Smooth muscle cell of trachea (primary cell): ENCODE data around the gene CNPY2. TPM values are rescaled to one million over a fixed set of nuclear protein-coding genes. Genes with fewer than 3 reads are reported as not detected.

Source experiments
- total RNA-seq: library from RNA; depleted of rRNA; stranded (reverse); fragments of >200 nt; gene quantifications from 2 replicates; pipeline ENCODE4 v1.2.1, GENCODE V29; 2014

The CNPY2 gene
- 47.8 and 76.2 TPM in 2 replicates for total RNA-seq

GRCh38 chr12:56315622-56316473, at the start of gene CNPY2:
CNPY2 (minus strand) TSS chr12:56315988; CDS start chr12:56315217, 771 bp downstream.

DNA sequence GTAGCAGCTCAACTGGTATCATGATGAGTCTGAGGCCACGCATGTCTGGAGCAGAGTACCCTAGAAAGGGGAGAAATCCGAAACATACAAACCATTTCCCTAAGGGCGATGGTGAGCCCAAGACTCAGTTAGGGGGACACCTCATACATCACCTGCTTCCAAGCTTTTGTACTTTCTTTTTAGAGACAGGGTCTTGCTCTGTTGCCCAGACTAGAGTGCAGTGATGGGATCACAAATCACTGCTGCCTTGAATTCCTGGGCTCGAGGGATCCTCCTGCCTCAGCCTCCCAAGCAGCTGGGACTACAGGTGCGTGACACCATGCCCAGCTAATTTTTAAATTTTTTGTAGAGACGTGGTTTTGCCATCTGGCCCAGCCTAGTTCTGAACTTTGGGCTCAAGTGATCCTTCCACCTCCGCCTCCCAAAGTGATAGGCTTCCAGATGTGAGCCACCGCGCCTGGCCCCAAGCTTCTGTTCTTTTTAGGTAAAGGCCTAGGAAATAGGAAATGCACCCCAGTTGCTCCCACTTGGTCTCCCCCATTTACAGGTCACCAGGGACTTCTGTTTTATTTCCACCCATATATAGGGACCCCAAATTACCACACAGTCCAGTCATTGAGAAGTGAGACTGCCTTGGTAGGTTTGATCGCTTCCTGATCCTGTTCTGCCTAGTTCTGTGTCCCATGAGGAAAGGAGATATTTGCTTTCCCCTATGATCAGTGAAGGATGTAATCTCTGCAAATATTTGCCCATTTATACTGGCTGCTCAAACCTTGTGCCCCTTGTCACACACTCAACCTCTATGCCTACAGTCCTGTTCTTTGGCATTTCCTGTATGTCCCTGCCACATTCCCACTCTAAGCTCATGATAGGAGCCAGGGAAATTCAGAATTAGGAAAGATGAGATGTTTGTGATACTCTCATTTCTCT, 46.6 kb upstream of the CNPY2 start, which contains the start of gene APOF:
APOF (minus strand) TSS at position 728 of the 930 bp plus-strand sequence; CDS start at position 616, 112 bp downstream.

DNA sequence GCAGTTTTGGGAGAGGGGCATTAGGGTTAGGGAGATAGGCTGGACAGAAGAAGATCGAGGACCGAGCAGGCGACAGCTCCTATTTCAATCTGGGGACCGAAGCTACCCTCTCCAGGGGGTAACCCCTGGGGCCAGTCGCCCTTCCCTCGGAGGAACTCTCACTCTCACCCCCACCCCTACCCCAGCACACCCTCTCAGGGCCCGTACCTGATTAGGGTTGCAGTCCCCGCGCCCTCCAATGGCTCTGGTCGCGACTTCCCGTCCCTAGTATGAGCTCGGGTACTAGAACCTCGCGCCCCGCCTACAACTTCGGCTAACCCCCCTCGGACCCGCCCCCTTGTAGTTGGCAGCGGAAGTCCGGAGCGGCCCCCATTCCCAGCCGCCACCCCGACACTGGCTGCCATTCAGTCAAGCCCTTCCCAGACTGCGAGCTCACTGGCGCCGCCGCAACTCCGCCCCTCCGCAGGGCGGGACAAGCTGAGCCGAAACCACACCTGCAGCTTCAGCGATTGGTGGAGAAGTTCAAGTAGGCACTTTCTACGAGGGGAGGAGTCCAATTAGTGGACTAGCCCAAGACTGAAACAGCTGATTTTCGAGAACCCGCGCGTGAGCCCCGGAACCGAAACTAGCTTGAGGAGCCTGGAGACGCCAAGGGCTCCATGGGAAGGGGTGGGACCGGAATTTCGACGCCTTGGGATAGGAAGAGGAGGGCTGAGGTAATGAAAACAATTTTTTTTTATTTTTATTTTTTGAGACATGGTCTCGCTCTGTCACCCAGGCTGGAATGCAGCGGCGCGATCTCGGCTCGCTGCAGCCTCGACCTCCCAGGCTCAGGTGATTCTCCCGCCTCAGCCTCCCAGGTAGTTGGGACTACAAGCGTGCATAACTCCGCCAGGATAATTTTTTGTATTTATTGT, 44.3 kb upstream of the CNPY2 start, which contains the start of gene STAT2:
STAT2 (minus strand) TSS at position 257 of the 917 bp plus-strand sequence. CDS start 3,536 bp downstream, outside the sequence.

DNA sequence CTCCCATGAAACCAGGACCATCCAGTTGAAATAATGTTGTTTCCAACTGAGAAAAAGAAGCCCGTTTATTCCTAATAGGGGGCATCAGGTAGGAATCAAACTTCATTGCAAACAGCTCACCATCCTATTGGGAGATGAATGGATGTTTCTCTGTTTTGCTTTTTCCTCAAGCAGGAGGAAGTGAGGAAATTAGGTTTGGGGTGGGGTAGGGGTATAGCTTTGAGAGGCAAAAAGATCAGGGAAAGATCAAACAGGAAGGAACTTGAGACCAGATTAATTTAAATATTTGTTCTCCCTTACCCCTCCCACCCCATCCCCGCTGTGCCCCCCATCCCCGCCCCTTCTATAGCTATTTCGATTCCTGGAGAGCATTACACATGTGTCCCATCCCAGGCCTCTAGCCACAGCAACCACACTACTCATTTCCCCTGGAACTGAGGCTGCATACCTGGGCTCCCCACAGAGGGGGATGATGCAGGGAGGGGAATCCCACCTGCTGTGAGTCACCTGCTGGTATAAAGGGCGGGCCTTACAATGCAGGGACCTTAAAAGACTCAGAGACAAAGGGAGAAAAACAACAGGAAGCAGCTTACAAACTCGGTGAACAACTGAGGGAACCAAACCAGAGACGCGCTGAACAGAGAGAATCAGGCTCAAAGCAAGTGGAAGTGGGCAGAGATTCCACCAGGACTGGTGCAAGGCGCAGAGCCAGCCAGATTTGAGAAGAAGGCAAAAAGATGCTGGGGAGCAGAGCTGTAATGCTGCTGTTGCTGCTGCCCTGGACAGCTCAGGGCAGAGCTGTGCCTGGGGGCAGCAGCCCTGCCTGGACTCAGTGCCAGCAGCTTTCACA, 22.7 kb upstream of the CNPY2 start, which contains the start of gene IL23A:
IL23A (plus strand) TSS at position 577 of the 850 bp plus-strand sequence; CDS start at position 738, 161 bp downstream.

GRCh38 chr12:56333679-56334489, 18.1 kb upstream of the CNPY2 start, which contains the start of gene PAN2:
PAN2 (minus strand) TSS chr12:56334000; CDS start chr12:56333094, 906 bp downstream.

GRCh38 chr12:56299853-56300643, 15.7 kb downstream of the CNPY2 start, which contains the start of gene CS:
CS (minus strand) TSS chr12:56300330; CDS start chr12:56300201, 129 bp downstream.

GRCh38 chr12:56266693-56267442, 48.9 kb downstream of the CNPY2 start, which contains the start of gene COQ10A:
COQ10A (plus strand) TSS chr12:56266942; CDS start chr12:56267119, 177 bp downstream.

Other genes with a start within 250 kb of the CNPY2 start
- gene ERBB3, start 235.8 kb downstream of the CNPY2 start, total RNA-seq = 0.33 and 2.3 TPM in 2 replicates
- gene PA2G4, start 211.4 kb downstream of the CNPY2 start, total RNA-seq = 101 and 138 TPM in 2 replicates
- gene RPL41, start 199.4 kb downstream of the CNPY2 start, total RNA-seq = 1,465 and 2,446 TPM in 2 replicates
- gene ZC3H10, start 197.7 kb downstream of the CNPY2 start, total RNA-seq = 4.4 and 5.6 TPM in 2 replicates
- gene ESYT1, start 187.7 kb downstream of the CNPY2 start, total RNA-seq = 396 and 399 TPM in 2 replicates
- gene MYL6B, start 163.4 kb downstream of the CNPY2 start, total RNA-seq = 68.3 and 89.3 TPM in 2 replicates
- 1,139 and 2,051 TPM in 2 replicates for gene MYL6, start 157.6 kb downstream of the CNPY2 start, total RNA-seq
- gene SMARCC2, start 126.5 kb downstream of the CNPY2 start, total RNA-seq = 42.6 and 58.9 TPM in 2 replicates
- 82.5 and 144 TPM in 2 replicates for gene RNF41, start 94.1 kb downstream of the CNPY2 start, total RNA-seq
- 27.0 and 29.2 TPM in 2 replicates for gene NABP2, start 91.6 kb downstream of the CNPY2 start, total RNA-seq
- not detected in 2 replicates for gene SLC39A5, start 85.9 kb downstream of the CNPY2 start, total RNA-seq
- gene ANKRD52, start 57.6 kb downstream of the CNPY2 start, total RNA-seq = 14.0 and 15.9 TPM in 2 replicates
- gene COQ10A, start 49.0 kb downstream of the CNPY2 start, total RNA-seq = 8.6 and 11.9 TPM in 2 replicates
- gene CS, start 15.7 kb downstream of the CNPY2 start, total RNA-seq = 99.2 and 103 TPM in 2 replicates
- 21.5 and 30.3 TPM in 2 replicates for gene PAN2, start 18.0 kb upstream of the CNPY2 start, total RNA-seq
- gene IL23A, start 22.9 kb upstream of the CNPY2 start, total RNA-seq = 0.50 and 0.58 TPM in 2 replicates
- 291 and 409 TPM in 2 replicates for gene STAT2, start 44.1 kb upstream of the CNPY2 start, total RNA-seq
- gene APOF, start 46.9 kb upstream of the CNPY2 start, total RNA-seq = not detected in 2 replicates
- gene TIMELESS, start 133.4 kb upstream of the CNPY2 start, total RNA-seq = 4.6 and 17.5 TPM in 2 replicates
- not detected in 2 replicates for gene MIP, start 138.7 kb upstream of the CNPY2 start, total RNA-seq
- gene SPRYD4, start 152.6 kb upstream of the CNPY2 start, total RNA-seq = 1.7 and 2.2 TPM in 2 replicates
- under 0.01 and 0.73 TPM in 2 replicates for gene GLS2, start 172.2 kb upstream of the CNPY2 start, total RNA-seq
- gene RBMS2, start 205.8 kb upstream of the CNPY2 start, total RNA-seq = 16.4 and 18.2 TPM in 2 replicates